Right atrium auricular region (tissue), 2 donors: ENCODE results near the gene IL16. TPM values are rescaled to one million over a fixed set of nuclear protein-coding genes. Genes with fewer than 3 reads are reported as not detected.

Experiments used
- DNase-seq: peaks from one replicate; pipeline ENCODE4 v3.0.0-alpha.2; 2019; ENCODE audit warnings: low spot score
- H3K27ac ChIP-seq, 2 donors: fragments of 200-600 bp; sonication (generic); 1 replicate in 1 of 2; 2 replicates in 1 of 2; pipeline ENCODE4 v1.5.1; 2016 to 2019
- H3K27me3 ChIP-seq, 2 donors: fragments of 200-600 bp; sonication (generic); one replicate each; pipeline versions ENCODE4 v1.5.1 to v1.6.0; 2017 to 2019
- H3K36me3 ChIP-seq: fragments of 200-600 bp; sonication (generic); one replicate; pipeline ENCODE4 v1.5.1; 2016
- H3K4me1 ChIP-seq, 2 donors: fragments of 200-600 bp; sonication (generic); one replicate each; pipeline versions ENCODE4 v1.5.1 to v1.6.0; 2017 to 2019
- H3K4me3 ChIP-seq, 2 donors: fragments of 200-600 bp; sonication (generic); 1 replicate in 1 of 2; 2 replicates in 1 of 2; pipeline ENCODE4 v1.5.1; 2017 to 2019; ENCODE audit warnings: mild to moderate bottlenecking in 1 of 2, moderate library complexity in 1 of 2
- H3K9me3 ChIP-seq, 2 donors: fragments of 200-600 bp; sonication (generic); one replicate each; pipeline ENCODE4 v1.5.1; 2019
- CTCF ChIP-seq, 2 donors: fragments of 200-600 bp; sonication (generic); IDR thresholded peaks; one replicate each; pipeline ENCODE4 v1.5.1; 2019; ENCODE audit warnings: antibody characterized with exemption in 2 of 2
- total RNA-seq, 2 donors: library from RNA; depleted of rRNA; stranded (reverse); fragments of >200 nt; gene quantifications; one replicate each; pipeline ENCODE4 v1.1.0, GENCODE V29; 2016

IL16 gene
- total RNA-seq, 2 donors from 2014 or later: 3.9 to 12.1 TPM

- Histone ChIP-seq H3K9me3 (no peaks in the 10 kb centered on the region), H3K4me3 (no peak overlapping the region), H3K4me1 (peaks cover 0 to 25% of the 10 kb centered on the region in 2 donors), H3K27ac (peak overlapping the region in 1 of 2 donors; percentile 71), H3K36me3 (no peaks in the 10 kb centered on the region), H3K27me3 (no peaks in the 10 kb centered on the region)
- TF ChIP-seq CTCF (IDR thresholded peaks at IDR 0.05): no peak
- no peak for DNase-seq
Observed at GRCh38 chr15:81222007-81222406, 25.3 kb downstream of the IL16 start.

GRCh38 chr15:81223346-81223971 is 26.8 kb downstream of the IL16 start:
- Histone ChIP-seq H3K36me3 (no peaks in the 10 kb centered on the region), H3K9me3 (no peaks in the 10 kb centered on the region), H3K27me3 (no peaks in the 10 kb centered on the region), H3K4me3 (no peak overlapping the region), H3K4me1 (peaks cover 0 to 25% of the 10 kb centered on the region in 2 donors), H3K27ac (peak overlapping the region in 1 of 2 donors; percentile 75)
- no peak for DNase-seq
- no peak for TF ChIP-seq CTCF (IDR thresholded peaks at IDR 0.05)

GRCh38 chr15:81224232-81224631 is 27.6 kb downstream of the IL16 start:
- no peak overlapping the region for H3K4me3 ChIP-seq
- H3K4me1 ChIP-seq: peaks cover 0 to 26% of the 10 kb centered on the region in 2 donors
- no peaks in the 10 kb centered on the region for H3K36me3 ChIP-seq
- peak overlapping the region; percentile 22 to 75 for H3K27ac ChIP-seq
- DNase-seq: peak; percentile 74
- no peaks in the 10 kb centered on the region for H3K27me3 ChIP-seq
- no peak for TF ChIP-seq CTCF (IDR thresholded peaks at IDR 0.05)
- no peaks in the 10 kb centered on the region for H3K9me3 ChIP-seq

- Histone ChIP-seq H3K27ac (peak overlapping the region; percentile 22 to 75), H3K27me3 (no peaks in the 10 kb centered on the region), H3K4me3 (no peak overlapping the region), H3K4me1 (peaks cover 0 to 35% of the 10 kb centered on the region in 2 donors), H3K9me3 (no peaks in the 10 kb centered on the region), H3K36me3 (no peaks in the 10 kb centered on the region)
- peak; percentile 82 for DNase-seq
- no peak for TF ChIP-seq CTCF (IDR thresholded peaks at IDR 0.05)
Observed at GRCh38 chr15:81225161-81225671, 28.5 kb downstream of the IL16 start.

GRCh38 chr15:81227716-81228115 is 31.0 kb downstream of the IL16 start:
- no peaks in the 10 kb centered on the region for H3K27me3 ChIP-seq
- no peak overlapping the region for H3K27ac ChIP-seq
- H3K36me3 ChIP-seq: no peaks in the 10 kb centered on the region
- H3K9me3 ChIP-seq: peaks cover 0 to 3% of the 10 kb centered on the region in 2 donors
- no peak for DNase-seq
- H3K4me3 ChIP-seq: no peak overlapping the region
- no peak for TF ChIP-seq CTCF (IDR thresholded peaks at IDR 0.05)
- peaks cover 0 to 21% of the 10 kb centered on the region in 2 donors for H3K4me1 ChIP-seq
